Measurements from ENCODE around the gene LBH. TPM values are rescaled to one million over a fixed set of nuclear protein-coding genes. Genes with fewer than 3 reads are reported as not detected.

Gene LBH
- total RNA-seq, 1 experiment from 2014 or later: not detected

DNA sequence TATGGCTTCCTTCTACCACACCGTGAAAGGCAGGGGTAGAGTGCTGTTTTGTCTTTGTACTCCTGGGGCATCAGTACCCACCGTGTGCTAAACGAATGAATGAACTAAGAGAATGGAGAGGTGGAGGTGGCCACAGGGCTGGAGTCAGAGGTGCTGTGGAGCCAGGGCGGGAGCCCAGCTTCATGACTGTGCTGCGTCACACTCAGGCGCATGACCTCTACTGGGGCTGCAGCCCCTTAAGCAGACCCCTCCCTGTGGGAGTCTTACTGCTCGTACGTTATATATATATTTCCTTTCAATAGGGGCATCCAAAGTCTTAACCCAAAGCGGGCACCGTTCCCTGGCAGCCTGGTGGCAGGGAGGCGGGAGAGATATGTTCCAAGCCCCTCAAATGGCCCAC is 18.0 kb upstream of the LBH start:
- DNase-seq (ENCODE audit: low spot score): no peak

DNA sequence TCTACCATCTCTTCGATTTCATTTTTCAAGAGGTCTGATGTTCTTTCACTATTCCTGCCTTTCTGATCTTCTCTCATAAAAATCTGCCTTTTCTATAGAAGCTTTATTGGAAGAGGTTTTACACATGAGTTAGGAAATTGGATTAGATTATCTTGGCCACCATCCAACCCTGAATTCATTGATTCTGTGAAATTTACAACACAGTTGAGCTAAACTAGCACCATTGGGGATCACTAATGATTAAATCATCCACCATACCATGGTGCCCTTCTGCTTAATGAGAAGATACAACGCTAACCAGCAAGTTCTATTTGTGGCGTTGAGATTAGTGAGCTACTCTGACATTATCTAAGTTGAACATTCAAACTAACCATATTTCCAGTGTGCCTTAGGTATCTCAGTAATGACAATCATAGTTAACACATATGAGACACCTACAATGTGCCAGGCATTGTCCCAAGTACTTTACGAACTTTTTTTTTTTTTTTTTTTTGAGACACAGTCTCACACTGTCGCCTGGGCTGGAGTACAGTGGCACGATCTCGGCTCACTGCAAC is 17.3 kb upstream of the LBH start:
- no peak for DNase-seq (ENCODE audit: low spot score)
- in situ Hi-C loops (cut with HindIII; ENCODE audit: low sequenced_read_pairs): no loop called here

More for the DNA sequence above, 18.0 kb upstream of the LBH start:
- in situ Hi-C loops (cut with HindIII; ENCODE audit: low sequenced_read_pairs): no loop called here

DNA sequence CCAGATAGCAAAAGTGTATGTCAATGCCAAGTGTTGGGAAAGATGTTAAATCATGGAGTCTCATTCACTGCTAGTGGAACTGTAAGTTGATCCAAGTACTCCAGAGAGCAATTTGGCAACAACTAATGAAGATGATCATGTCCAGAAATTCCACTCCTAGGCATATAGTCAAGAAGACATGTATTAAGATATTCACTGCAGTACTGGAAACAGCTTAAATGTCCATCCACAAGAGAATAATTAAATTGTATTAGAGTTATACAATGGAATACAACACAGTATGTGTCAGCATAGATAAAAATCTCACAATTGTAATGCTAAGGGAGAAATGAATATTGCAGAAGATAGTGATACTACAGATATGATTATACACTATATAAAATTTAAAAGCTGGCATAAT is 15.2 kb upstream of the LBH start:
- DNase-seq (ENCODE audit: low spot score): no peak
- in situ Hi-C loops (cut with HindIII; ENCODE audit: low sequenced_read_pairs): no loop called here

DNA sequence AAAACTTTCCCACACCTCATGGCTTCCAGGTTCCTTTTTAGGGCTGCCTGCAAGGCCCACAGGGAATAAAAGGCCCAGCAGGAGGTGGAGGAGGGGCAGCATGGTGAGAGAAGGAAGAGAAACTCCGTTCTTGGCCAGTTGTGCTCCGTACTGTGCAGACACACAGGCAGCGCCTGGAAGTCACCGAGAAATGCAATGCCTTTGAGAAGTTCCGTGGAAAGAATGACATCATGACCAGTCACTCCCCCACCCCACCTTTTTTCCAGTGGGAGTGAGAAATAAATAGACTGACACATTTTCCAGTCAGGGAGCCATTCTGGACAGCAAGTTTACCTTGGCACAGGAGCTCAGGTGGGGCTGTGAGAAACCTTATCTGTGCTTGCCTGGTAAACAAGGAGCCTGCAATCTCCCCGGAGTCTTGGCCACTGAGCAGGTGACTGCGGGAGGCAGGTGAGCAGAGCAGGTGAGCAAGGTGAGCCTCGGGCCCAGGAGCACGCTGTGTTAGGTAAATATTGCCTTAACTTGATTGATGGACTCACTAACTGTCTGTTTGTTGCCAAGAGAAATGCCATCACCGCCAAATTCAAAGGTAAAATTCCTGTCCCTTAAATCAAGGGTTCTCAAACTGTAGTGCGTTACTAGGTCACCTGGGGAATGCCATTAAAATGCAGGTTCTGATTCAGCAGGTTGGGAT is 13.5 kb upstream of the LBH start:
- in situ Hi-C loops (cut with HindIII; ENCODE audit: low sequenced_read_pairs): no loop called here
- DNase-seq (ENCODE audit: low spot score): no peak

DNA sequence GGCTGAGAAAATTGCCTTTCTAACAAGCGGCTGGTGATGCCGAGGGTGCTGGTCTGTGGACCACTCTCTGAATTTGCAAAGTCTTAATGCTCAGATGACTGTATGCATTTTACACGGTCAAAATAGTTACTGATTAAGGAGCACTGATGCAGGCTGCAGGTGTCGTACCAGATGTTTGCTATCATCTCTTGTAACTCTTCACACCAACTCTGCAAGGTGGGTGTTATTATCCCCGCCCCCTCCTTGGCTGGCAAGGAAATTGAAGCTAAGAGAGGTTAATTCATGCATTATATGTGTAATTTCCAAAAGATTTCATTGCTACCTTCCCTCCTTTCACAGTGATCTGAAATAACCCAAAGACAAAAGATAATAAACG is 13.0 kb upstream of the LBH start:
- in situ Hi-C loops (cut with HindIII; ENCODE audit: low sequenced_read_pairs): no loop called here
- no peak for DNase-seq (ENCODE audit: low spot score)

DNA sequence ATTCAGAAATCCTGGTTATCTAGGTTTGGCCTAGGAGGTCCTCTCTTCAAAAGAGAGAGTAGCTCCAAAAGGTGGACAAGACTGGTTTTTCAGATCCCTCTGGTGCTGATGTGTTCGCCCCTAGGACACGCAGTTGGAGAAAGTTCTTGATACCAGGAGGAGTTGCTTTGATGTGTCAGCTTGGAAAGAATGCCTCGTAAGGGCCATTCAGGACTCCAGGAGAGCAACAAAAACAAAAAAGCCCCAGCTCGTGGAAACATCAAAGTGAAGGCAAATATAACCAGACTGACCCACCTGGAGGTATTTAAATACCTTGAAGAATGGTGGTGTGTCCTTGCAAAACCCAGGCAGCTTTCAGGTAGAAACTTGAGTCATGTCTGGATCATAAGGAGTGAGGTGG is 12.5 kb upstream of the LBH start:
- DNase-seq (ENCODE audit: low spot score): no peak
- in situ Hi-C loops (cut with HindIII; ENCODE audit: low sequenced_read_pairs): no loop called here

DNA sequence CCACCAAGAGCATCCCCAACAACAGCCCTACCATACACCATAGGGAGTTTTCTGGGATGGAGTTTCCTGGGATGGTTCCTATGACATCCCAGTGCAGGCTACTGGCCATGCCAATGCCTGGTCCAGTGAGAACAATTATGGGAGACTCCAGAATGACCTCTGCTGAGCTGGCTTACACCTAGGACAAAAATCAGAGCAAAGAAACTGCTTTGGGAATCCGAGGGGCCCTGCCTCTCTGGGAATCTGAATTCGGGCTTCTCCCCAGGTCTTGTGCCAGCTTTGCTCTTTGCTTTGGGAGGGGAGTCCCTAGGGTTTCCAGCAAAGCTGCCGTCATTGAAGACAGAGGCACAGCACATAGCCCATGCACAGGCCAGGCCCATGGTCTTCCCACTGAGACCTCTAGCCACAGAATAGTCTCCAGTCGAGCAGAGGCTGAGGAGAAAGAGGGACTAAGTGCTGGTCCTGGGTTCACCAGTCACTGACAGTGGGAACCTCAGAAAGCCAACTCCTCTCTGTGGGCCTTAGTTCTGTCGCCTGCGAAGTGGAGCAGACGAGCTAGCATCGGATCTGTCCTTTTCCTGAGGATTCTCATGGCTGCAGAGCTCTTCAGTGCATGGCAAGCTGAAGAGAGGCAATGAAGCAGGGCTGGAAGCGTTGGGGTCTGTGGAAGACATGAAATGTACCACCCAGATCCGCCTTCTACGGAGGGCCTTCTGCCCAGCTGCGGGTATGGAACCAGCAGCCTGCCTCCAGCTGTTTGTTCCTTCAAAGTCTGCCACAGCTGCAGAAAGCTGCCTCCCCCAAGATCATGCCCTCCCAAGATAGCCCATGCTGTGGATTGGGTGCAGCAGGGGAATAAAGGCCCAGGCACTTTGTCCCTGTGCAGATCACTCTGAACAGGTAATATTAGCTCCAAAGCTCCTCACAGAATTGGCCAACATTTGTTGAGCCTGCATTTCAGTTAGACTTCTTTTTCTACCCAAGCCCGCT is 11.2 kb upstream of the LBH start:
- in situ Hi-C loops (cut with HindIII; ENCODE audit: low sequenced_read_pairs): no loop called here
- DNase-seq (ENCODE audit: low spot score): no peak

DNA sequence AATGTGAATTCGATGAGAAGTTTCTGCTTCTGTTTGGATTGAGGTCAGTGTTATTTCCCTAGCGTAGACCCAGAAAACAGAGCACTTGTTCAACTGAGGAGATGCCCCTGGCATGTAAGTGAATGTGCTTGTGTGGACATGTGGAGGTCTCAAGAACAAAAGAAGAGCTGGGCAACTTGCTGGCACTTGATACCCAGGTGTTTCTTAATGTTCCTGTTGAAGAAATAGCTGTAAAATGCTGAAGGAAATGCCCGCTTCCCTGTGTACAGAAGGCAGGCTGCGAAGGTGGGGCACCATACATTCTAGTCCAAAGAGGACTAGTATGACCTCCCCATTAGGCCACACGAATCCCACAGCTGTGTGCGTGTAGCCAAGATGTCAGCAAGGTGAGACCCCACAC is 9.8 kb upstream of the LBH start:
- DNase-seq (ENCODE audit: low spot score): no peak
- in situ Hi-C loops (cut with HindIII; ENCODE audit: low sequenced_read_pairs): no loop called here

DNA sequence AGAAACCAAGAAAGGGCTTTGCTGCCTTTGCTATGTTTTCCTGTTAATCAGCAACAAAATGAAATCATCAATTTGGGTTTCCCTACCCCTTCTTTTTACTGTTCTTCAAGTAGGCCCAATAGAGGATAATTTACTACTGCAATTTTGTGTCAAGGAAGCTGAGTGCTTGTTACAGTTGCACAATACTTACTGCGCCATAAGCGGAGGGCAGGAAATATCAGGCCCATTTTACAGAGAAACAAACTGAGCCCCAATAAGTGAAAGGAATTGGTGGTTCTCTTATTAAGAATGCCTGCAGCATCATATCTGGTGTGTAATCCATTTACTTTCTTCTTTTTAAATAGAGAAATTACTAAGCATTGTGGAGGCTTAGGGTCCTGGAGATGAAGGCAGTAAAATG is 9.3 kb upstream of the LBH start:
- in situ Hi-C loops (cut with HindIII; ENCODE audit: low sequenced_read_pairs): no loop called here
- DNase-seq (ENCODE audit: low spot score): no peak

DNA sequence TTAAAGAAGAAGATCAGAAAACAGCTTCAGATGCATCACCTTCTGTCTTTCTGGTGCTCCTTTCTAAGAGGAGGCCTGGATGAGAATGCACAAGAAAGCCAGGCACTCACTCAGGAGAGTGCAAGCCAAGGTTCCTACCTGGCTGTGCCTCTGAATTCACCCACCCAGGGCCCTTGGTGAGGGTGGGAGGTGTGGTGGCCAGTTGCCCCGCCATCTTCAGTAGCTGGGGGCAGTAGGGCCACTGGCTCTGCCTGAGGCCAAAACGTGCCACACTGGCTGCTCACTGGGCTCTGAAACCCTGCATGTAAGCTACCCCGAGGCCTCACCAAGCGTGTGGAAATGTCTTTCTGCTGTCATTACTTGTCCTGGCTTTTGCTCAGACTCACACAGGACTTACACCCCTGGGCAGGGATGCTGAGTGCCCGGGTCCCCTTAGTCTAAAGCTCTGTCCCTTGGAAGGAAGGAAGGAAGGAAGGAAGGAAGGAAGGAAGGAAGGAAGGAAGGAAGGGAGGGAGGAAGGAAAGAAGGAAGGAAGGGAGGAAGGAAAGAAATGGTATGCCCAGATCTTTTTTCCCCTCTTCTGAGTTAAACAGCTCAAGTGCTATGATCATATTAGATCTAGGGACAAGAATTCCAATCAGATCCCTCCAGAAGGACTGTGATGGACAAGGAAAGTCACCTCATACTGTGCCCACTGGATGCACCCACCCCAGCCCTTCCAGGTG is 8.5 kb upstream of the LBH start:
- no peak for DNase-seq (ENCODE audit: low spot score)
- in situ Hi-C loops (cut with HindIII; ENCODE audit: low sequenced_read_pairs): no loop called here

DNA sequence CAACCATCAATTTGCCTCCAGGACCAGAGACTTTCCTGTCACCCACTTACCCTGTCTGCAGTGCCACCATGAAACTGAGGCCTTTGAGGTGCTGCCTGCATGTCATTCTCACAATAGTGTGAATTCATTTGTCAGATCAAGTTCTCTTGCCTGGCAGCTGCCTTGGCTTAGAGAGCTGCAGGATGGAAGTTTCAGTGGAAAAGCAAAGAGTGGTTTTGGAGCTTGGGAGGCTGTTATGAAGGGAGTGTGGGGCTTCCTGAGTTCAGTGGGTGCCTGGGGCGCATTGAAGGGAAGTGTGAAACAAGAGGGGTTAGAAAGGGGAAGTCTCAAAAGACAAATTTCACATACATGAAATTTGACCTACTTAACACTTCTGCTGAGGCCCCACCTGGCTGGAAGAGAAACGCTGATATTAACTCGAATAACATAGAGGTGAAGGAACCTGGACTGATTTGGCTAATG is 7.9 kb upstream of the LBH start:
- in situ Hi-C loops (cut with HindIII; ENCODE audit: low sequenced_read_pairs): no loop called here
- DNase-seq (ENCODE audit: low spot score): no peak

DNA sequence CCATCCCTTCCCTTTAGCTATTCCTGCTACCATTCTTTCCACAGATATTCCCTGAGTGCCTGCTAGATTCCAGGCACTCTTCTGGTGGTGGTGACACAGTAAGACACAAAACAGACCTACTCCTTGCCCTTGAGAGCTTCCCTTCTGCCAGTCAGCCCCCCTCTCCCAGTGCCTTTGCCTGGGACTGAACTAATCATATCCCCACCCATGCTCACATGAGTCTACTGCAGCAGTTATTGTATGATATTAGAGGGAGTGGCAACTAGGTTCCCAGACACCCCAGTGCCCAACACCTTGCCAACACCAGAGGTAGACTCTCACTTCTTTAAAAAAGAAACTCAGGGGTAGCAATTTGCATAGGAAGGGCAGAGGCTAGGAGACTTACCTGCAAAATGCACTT is 7.2 kb upstream of the LBH start:
- in situ Hi-C loops (cut with HindIII; ENCODE audit: low sequenced_read_pairs): no loop called here

DNA sequence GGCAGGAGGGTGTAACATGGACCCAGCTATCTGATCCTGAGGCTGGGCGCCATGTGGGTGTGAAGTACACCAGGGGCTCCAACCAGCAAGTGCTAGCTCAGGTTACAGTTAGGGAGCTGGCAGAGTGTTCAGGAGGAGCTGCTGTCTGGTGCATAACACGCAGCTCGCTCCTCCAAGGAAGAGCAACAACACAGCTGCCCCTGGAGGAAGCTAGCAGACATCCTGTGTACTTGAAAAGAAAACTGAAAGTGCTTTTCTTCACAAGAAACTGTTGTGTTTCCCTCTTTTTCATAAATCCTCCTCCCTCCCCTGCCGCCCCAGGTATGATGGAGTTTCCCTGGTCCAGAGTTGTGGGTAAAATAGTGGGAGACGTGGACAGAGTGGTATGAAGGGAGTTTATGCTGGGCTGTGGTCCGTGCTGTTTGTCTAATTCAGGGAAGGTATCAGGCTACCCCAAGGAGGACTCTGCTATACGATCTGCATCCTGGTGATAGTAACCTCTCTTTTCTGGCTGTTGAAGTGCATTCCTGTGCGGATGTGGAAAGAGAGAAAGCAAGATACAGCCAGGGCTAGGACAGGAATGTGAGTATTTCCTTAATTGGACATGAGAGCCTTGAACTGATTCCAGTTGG is 6.1 kb upstream of the LBH start:
- in situ Hi-C loops (cut with HindIII; ENCODE audit: low sequenced_read_pairs): no loop called here
- no peak for DNase-seq (ENCODE audit: low spot score)

More for the DNA sequence above, 7.2 kb upstream of the LBH start:
- DNase-seq (ENCODE audit: low spot score): no peak

DNA sequence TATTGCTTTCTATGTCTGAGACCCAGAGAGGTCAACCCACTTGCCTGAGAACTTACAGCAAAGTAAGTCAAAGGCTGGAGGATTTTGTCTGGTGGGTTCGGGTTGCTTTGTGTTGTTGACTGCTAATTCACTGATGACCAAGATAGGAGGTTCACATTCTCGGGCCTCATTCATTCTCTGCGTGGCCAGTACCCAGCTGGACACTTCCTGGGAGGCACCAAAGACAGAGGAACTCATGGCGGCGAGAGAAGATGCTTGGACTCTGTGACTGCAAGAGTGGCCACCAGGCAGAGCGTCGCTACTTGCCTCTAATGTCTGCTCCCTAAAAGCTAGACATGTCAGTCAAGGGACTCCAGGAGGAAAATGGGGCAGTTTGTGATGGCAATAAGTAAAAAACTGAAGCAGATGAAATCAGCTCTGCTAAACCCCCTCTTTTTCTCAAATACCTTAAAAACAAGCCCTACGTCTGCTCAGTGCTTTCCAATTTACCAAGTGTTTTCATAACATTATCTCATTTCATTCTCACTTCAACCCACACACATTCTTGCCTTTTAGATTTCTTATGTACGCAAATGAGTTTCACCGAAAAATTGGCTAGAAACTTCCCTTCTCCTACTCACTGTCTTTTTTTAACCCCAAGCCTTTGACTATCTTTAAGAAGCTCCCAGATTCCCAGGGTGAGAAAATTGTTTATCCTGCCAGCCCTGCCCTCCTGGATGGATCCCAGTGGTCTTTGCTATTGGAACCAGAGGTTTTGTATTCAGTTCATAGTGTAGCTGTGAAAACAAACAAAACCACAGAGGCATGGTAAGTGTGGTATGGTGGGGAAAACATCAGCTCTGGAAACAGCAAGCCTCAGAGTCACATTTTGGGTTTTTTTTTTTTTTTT is 4.9 kb upstream of the LBH start:
- in situ Hi-C loops (cut with HindIII; ENCODE audit: low sequenced_read_pairs): no loop called here
- no peak for DNase-seq (ENCODE audit: low spot score)

DNA sequence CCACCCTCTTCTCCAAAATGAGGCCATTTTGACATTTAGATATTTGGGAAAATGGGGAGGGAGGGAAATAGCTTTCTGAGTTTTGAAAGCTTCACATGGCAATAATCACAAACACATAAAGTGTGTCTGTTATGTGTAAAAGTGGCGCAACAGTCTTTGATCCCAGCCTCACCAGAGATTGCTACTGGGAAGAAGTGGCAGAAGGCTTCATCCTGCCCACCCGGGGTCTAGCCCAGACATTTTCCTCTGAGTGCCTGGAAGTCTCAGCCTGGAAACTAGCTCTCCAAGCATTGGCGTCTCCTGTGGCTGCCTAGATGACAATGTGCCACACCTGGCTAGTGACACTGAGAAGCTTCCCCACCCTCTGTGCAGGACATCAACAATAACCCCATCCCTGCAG is 1.7 kb upstream of the LBH start:
- no peak for DNase-seq (ENCODE audit: low spot score)
- in situ Hi-C loops (cut with HindIII; ENCODE audit: low sequenced_read_pairs): no loop called here

DNA sequence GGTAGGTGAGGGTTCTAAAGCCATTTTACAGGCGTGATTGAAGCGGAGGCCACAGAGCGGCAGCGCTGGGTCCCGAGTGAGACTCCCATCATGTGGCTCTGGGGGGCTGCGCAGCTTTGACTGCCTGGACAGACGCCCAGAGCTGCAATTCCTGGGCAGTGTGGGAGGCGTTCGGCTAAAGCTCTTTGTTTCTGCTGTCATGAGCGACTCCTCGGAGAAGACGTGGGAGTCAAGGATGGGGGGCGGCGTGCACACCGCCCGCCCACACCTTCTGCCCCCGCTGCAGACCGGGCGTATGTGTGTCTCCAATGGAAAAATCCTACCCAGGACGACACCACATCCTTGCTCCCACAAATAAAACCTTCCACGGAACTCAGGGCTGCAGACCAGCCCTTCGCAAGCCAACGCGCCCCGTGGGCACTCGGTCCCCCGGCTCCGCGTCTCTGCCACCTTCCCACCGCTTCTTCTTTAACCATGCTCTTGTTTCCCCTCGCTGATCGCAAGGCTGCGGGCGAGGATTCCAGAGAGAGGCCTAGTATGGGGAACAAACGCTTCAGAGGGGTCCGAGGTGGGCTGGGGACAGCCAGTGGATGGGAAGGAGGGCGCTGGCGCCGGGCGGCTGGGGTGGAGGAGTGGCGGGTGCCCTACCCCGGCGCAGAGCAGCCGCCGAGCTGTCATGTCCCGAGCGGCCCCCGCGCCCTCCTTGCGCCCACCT is 680 bp upstream of the LBH start:
- in situ Hi-C loops (cut with HindIII; ENCODE audit: low sequenced_read_pairs): no loop called here
- peak; percentile 24 for DNase-seq (ENCODE audit: low spot score)

DNA sequence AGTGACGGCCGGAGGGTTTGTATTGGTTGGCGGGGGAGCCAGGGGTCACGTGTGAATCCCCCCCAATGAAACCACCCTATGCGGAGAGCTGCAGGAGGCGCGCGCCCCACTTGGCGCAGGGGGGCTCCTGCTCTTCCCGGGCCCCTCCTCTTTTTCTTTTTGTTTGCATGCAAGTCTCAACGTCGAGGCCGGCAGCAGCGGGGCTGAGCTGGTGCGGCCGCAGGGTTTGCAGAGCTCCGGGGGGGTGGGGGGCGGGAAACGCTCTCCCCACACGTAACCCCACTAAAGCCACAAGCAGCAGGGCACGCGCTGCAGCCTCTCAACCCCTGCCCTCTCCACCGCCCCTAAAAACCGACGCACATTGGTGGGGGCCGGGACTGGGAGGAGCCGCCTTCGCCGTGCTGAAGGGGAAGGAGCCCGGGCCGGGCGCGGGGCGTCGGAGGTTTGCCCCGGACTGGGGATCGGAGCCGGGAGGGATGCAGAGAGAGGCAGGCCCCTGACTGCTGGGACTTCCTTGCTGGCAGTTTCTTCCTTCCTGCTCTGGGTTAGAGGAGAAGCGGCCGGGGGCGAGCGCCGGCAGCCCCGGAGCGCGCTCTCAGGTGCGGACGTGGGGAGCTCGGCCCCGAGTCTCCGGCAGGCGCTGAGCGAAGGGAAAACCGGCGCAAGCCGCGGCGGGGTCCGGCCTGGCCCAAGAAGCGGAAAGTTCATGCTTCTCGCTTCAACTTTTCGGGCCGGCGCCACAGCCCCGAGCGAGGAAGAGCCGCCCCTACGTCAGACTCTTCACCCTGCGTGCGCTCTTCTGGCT is 864 bp downstream of the LBH start:
- no peak for DNase-seq (ENCODE audit: low spot score)
- in situ Hi-C loops (cut with HindIII; ENCODE audit: low sequenced_read_pairs): no loop called here

Measured in G401 (cell line).